BE2C (cell line): Measurements from ENCODE around the gene ETHE1.

Source experiments
- DNase-seq: peaks from one replicate; pipeline ENCODE4 v3.0.0-alpha.2; 2020
- H3K27me3 ChIP-seq: fragments of 250-450 bp; sonication (Bioruptor Pico); 2 replicates; pipeline ENCODE4 v1.5.1; 2020; ENCODE audit warnings: mild to moderate bottlenecking
- H3K36me3 ChIP-seq: fragments of 250-450 bp; sonication (Bioruptor Pico); 2 replicates; pipeline ENCODE4 v1.5.1; 2020; ENCODE audit warnings: mild to moderate bottlenecking
- H3K4me1 ChIP-seq: fragments of 250-450 bp; sonication (Bioruptor Pico); 2 replicates; pipeline ENCODE4 v1.5.1; 2020
- H3K4me3 ChIP-seq: 2 replicates; pipeline ENCODE4 v1.5.1; 2011; ENCODE audit warnings: low read depth, low read length
- H3K9me3 ChIP-seq: fragments of 250-450 bp; sonication (Bioruptor Pico); 2 replicates; pipeline ENCODE4 v1.5.1; 2020
- TF ChIP-seq, protein P1 (sequence below): IDR thresholded peaks from 2 replicates; pipeline ENCODE4 v1.5.1; 2012; ENCODE audit warnings: mild to moderate bottlenecking, low read depth, low read length

ETHE1 gene

DNA sequence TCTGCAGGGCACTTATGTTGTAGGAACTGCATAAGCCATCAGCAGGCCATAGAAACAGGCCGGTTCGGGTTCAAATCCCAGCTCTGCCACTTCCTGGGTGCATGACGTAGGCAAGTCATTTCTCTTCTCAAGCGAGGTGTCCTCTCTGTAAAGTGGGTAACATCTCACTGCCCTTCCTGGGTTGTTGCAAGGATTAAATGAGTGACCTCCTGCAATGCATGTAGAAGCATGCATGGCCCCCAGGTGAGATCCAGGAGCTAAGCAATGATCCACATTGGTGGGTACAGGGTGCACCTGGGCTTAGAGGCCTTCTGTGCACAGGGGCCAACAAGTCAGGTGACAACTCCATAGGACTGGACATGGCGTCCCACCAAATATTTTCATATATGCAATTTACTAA, 36.2 kb downstream of the ETHE1 start:
- no peaks in the 10 kb centered on the region for H3K9me3 ChIP-seq
- DNase-seq: no peak
- H3K27me3 ChIP-seq: no peaks in the 10 kb centered on the region
- TF ChIP-seq, protein P1, sequence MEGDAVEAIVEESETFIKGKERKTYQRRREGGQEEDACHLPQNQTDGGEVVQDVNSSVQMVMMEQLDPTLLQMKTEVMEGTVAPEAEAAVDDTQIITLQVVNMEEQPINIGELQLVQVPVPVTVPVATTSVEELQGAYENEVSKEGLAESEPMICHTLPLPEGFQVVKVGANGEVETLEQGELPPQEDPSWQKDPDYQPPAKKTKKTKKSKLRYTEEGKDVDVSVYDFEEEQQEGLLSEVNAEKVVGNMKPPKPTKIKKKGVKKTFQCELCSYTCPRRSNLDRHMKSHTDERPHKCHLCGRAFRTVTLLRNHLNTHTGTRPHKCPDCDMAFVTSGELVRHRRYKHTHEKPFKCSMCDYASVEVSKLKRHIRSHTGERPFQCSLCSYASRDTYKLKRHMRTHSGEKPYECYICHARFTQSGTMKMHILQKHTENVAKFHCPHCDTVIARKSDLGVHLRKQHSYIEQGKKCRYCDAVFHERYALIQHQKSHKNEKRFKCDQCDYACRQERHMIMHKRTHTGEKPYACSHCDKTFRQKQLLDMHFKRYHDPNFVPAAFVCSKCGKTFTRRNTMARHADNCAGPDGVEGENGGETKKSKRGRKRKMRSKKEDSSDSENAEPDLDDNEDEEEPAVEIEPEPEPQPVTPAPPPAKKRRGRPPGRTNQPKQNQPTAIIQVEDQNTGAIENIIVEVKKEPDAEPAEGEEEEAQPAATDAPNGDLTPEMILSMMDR: no peak
- no peaks in the 10 kb centered on the region for H3K36me3 ChIP-seq
- no peaks in the 10 kb centered on the region for H3K4me1 ChIP-seq
- no peak overlapping the region for H3K4me3 ChIP-seq

DNA sequence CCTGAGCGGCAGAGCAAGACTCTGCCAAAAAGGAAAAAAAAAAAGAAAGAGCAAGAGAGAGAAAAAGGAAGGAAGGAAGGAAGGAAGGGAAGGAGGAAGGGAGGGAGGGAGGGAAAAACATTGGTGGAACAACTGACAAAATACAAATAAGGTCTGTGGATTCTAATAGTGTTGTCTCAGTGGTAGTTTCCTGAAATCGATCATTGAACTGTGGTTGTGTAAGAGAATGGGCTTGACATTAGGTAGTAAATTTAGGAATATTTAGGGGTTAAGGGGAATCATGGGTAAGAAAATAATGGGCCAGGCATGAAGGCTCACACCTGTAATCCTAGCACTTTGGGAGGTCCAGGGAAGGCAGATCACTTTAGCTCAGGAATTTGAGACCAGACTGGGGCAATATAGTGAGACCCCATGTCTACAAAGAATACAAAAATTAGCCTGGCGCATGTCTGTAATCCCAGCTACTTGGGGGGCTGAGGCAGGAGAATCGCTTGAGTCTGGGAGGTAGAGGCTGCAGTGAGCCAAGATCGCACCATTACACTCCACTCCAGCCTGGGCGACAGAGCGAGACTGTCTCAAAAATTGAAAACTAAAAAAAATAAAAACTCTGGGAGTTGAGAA, 36.9 kb downstream of the ETHE1 start:
- DNase-seq: no peak
- Histone ChIP-seq H3K4me1 (no peaks in the 10 kb centered on the region), H3K9me3 (no peaks in the 10 kb centered on the region), H3K27me3 (no peaks in the 10 kb centered on the region), H3K4me3 (no peak overlapping the region), H3K36me3 (no peaks in the 10 kb centered on the region)
- TF ChIP-seq, protein P1: no peak

DNA sequence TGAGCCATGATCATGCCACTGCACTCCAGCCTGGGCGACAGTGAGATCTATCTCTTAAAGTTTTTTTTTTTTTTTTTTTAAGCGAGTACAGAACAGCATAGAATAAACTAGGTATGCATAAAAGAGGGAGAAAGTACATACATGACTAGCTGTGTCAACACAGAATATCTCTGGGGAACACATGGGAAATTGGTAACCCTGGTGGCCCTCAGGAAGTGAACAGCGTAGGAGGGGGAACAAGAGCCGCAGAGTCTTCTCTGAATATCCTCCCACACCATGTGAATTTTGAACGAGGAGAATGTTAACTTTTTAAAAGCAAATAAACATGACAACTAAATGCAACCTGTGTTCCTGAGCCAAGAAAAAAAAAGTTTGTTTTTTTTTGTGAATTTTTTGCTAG, 37.7 kb downstream of the ETHE1 start:
- H3K9me3 ChIP-seq: no peaks in the 10 kb centered on the region
- H3K4me3 ChIP-seq: no peak overlapping the region
- no peaks in the 10 kb centered on the region for H3K4me1 ChIP-seq
- H3K36me3 ChIP-seq: no peaks in the 10 kb centered on the region
- DNase-seq: no peak
- TF ChIP-seq, protein P1: no peak
- no peaks in the 10 kb centered on the region for H3K27me3 ChIP-seq

DNA sequence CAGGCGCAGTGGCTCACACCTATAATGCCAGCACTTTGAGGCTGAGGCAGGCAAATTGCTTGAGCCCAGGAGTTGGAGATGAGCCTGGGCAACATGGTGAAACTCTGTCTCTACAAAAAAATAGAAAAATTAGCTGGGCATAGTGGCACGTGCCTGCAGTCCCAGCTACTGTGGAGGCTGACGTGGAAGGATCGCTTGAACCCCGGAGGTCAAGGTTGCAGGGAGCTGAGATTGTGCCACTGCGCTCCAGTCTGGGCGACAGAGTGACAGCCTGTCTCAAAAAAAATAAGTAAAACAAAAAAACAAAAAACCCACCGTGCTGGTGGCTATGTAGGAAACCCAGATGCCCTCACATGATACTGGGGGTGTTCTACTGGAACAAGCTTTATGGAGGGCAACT, 38.8 kb downstream of the ETHE1 start:
- TF ChIP-seq, protein P1: no peak
- H3K4me3 ChIP-seq: no peak overlapping the region
- H3K9me3 ChIP-seq: no peaks in the 10 kb centered on the region
- no peaks in the 10 kb centered on the region for H3K27me3 ChIP-seq
- no peak for DNase-seq
- no peaks in the 10 kb centered on the region for H3K4me1 ChIP-seq
- H3K36me3 ChIP-seq: no peaks in the 10 kb centered on the region

GRCh38 chr19:43486412-43486811, 40.6 kb downstream of the ETHE1 start:
- DNase-seq: no peak

DNA sequence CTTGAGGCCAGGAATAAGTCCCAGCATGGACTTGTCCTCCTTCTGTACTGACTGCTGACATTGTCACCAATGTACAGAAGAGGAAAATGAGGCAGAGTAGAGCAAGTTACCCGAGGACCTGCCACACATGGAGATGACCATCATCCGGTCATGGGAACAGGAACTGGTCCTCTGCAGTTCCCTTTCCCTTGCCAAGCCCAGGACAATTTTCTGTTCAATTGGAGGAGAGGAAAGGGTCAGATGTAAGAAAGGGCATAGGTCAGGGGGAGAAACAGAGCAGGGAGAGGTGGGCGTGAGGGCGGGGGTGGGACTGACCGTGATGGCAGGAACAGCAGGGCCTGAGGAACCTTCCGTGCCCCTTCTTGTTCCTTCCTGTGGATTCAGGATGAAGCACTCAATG, 41.0 kb downstream of the ETHE1 start:
- no peak for DNase-seq
- Histone ChIP-seq H3K27me3 (no peaks in the 10 kb centered on the region), H3K9me3 (no peaks in the 10 kb centered on the region), H3K4me3 (no peak overlapping the region), H3K4me1 (no peaks in the 10 kb centered on the region), H3K36me3 (no peaks in the 10 kb centered on the region)
- TF ChIP-seq, protein P1: no peak

More at GRCh38 chr19:43486412-43486811, 40.6 kb downstream of the ETHE1 start:
- no peaks in the 10 kb centered on the region for H3K27me3 ChIP-seq
- TF ChIP-seq, protein P1: no peak
- no peaks in the 10 kb centered on the region for H3K4me1 ChIP-seq
- no peaks in the 10 kb centered on the region for H3K36me3 ChIP-seq
- no peak overlapping the region for H3K4me3 ChIP-seq
- H3K9me3 ChIP-seq: no peaks in the 10 kb centered on the region
